Stimulated activated CD8-positive, alpha-beta memory T cell treated with anti-CD3 and anti-CD28 coated beads, Interleukin-4, amount 100 ng/mL, for 48 hours (primary cell): ENCODE measurements around the gene DRICH1.
"Not testable (repeated sequence)": the region's sequence is repeated elsewhere in the genome, so short reads cannot be mapped to it uniquely, and the experiment has no call there.

Source experiments
- DNase-seq: peaks from one replicate; pipeline ENCODE4 v3.0.0-alpha.2; 2020

The DRICH1 gene, protein sequence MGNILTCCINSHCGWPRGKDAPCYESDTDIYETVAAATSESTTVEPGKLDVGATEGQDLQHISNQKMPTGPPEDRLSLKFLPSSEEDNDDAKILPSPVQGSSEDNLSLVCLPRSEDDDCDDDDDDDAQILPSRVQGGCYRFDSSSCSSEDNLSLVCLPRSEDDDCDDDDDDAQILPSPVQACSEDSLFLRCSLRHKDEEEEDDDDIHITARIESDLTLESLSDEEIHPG

DNA sequence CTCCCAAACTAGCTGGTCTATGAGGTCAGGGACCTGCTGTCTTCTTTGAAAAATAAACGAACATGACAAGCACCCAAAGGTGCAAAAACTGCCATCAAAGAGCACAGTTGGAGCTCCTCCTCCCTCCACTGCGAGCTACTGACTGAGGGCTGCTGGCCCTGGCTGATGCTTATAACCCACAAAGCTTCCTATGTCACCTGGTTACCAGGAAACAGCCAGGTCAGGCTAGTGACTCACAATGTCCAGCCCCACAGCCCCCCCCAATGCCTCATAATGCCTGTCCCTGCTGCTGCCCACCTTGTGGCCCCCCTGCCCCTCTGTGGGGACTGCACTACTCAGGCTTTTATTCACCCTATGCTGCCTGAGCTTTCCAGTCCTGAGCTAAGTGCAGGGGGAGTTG lies at the start of gene DRICH1:
DRICH1 (minus strand) TSS at position 144 of the 400 bp plus-strand sequence. CDS start 298 bp downstream, outside the sequence.
- no peak for DNase-seq

GRCh38 chr22:23681026-23681809 lies 49.1 kb upstream of the DRICH1 start:
- no peak for DNase-seq

DNA sequence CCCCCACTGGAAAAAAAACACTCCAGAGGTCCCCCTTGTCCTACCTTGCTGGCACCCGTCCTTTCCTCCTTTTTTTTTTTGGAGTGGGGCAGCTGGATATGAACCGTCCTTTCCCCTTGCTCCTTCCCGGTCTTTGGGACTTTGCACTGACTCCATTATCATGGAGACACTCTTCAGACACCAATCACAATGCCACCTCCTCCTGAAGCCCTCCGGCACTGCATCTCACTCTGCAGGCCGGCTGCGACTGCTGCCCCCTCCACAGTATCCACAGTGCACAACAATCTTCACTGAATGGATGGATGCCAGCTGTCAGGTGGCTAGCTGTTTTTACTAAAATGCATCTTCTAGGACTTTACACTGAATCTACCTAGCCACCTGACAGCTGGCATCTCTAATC lies 46.0 kb upstream of the DRICH1 start:
- no peak for DNase-seq

GRCh38 chr22:23677701-23677995 lies 45.5 kb upstream of the DRICH1 start:
- no peak for DNase-seq

GRCh38 chr22:23676841-23677700 lies 45.0 kb upstream of the DRICH1 start:
- not testable (repeated sequence) for DNase-seq

GRCh38 chr22:23675502-23676415 lies 43.6 kb upstream of the DRICH1 start:
- no peak for DNase-seq

GRCh38 chr22:23674886-23675501 lies 42.9 kb upstream of the DRICH1 start:
- DNase-seq, result not testable (repeated sequence)

GRCh38 chr22:23673826-23674690 lies 41.9 kb upstream of the DRICH1 start:
- DNase-seq, result no peak

- no peak for DNase-seq
These were observed 41.0 kb upstream of the DRICH1 start for GRCh38 chr22:23673050-23673620.

DNA sequence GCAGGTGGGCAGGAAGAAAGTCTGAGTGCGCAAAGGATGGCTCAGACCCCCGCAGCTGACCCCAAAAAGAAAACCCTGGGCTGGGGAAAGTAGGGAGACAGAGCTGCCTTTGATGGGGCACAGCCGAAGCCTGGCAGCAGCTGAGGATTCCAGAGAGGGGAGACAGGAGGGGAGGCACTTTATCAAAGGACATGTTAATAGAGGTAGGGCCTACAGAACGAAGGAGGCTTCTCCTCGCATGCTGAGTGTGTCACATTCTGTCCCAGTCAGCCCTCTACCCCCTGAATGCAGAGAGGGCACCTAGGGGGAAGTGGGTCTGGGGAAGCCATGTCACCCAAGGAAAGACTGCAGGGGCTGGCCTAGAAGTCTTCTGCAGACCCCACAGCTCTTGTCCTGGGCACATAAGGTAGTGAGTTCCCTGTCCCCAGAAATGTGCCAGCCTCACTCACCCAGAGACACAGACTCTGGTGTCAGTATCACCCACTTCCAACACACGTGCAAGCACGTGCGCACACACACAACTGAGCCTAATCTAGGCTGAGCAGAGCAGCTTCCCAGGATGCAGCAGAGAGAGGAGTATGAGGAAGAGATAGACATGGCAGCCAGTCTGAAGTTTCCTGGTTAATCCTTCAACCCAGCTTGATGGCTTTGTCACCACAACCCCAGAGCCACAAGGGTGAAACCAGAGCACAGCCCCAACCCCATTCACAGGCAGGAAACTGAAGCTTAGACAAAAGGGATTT lies 40.4 kb upstream of the DRICH1 start:
- not testable (repeated sequence) for DNase-seq

DNA sequence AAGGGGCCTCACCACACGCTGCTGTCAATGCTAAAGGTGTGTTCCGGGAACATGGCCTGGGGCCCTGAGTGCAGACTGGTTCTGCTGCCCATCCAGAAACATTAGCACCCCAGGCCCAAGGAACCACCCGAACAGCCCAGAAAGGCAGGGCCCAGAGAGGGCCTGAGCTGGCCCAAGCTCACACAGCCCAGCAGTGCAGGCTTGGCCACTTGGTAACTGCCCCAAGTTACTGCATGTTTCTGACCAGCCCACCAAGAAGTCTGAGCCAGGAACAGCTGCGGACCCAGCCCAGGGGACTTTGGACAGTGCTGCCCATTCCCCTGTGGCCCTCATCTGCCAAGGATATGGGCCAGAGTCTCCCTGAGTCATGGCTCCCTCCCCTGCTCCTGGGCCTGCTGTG lies 39.3 kb upstream of the DRICH1 start:
- not testable (repeated sequence) for DNase-seq

DNA sequence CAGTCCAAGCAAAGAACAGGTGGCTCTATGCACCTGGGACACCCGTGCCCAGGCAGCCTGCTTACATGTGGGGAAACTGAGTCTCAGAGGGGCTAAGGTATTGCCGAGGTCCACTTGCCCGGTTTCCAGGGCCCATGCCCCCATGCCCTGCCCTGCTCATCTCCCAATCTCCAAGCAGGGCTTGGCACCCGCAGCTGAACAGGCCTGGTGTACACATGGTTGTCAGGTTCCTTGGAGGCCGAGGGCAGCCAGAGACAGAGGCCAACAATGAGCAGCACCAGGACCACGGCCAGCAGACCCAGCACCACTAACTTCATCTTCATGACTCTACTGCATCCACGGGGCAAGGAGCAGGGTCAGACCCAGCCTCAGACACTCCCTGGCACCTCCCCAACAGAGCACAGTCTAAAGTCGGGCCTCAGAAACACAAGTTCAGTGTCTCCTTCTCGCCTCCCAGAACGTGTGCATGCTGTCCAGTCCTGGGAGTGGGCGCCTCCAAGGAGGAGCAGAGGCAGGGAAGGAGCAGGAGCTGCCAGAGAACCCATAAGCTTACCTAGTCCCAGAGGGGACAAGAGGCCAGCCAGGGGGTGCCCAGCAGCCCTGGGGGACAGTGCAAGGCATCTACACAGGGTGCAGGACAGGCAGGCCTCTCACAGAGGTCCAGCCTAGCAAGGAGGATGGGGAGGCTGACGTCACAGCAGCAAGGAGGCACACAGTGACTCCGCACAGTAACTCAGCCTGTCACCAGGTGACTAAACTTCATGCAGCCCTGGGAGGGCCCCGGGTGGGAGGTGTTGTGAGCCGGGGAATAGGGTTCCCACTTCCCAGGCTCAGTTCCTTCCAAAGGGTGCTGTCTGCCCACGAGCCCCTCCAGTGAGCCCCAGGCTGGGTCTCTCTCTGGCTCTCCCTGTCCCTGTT lies 38.5 kb upstream of the DRICH1 start:
- no peak for DNase-seq

DNA sequence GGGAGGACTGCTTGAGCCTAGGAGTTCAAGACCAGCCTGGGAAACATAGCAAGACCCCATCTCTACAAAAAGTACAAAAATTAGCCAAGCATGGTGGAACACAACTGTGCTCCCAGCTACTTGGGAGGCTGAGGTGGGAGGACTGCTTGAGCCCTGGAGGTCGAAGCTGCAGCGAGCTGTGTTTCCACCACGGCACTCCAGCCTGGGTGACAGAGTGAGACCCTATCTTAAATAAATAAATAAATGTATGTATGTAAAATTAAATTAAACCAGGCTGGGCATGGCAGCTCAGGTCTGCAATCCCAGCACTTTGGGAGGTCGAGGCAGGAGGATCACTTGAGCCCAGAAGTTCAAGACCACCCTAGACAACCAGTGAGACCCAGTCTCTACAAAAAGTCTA lies 28.3 kb upstream of the DRICH1 start:
- DNase-seq, result not testable (repeated sequence)

GRCh38 chr22:23657727-23658126 lies 25.6 kb upstream of the DRICH1 start:
- no peak for DNase-seq

DNA sequence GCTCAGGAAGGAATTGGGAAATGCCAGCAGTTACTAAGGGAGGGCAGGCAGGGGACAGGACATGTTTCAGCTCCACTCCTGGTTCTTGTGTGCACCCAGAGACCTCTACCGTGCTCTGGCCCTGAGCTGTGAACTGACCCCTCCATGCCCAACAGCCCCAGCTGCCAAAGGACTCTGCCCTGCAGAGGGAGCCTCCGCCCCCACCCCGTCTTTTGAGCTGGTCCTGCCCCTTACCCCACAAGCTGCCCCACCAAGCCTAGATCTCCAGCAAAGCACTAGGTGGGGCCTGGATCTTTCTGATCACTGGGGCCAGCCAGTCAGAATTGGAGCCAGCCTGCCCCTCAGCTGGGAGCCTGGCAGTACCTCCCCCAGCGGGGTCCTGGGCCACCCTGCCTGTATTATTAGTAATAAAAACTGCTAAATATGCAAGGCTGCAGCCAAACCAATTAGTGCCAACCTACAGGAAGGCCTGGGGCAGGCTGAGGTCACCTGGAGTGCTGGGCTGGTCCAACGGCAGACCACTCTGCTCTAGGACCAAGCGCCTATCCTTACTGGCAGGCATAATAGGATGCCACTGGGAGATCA lies 23.9 kb upstream of the DRICH1 start:
- no peak for DNase-seq

GRCh38 chr22:23652711-23653110 lies 20.6 kb upstream of the DRICH1 start:
- DNase-seq, result no peak

- DNase-seq, result no peak
These were observed 20.2 kb upstream of the DRICH1 start for GRCh38 chr22:23652286-23652685.

GRCh38 chr22:23651676-23652075 lies 19.6 kb upstream of the DRICH1 start:
- no peak for DNase-seq
